KOPT-K1 (cell line): ENCODE results near the gene GALNT2.

Experiments
- H3K27ac ChIP-seq: fragments of 200-600 bp; sonication (generic); 2 replicates; pipeline ENCODE4 v1.5.1; 2016; ENCODE audit warnings: antibody characterized with exemption, mild to moderate bottlenecking, low read depth, low read length; ENCODE audit not compliant: poor library complexity, severe bottlenecking
- H3K36me3 ChIP-seq: fragments of 200-600 bp; sonication (generic); 2 replicates; pipeline ENCODE4 v1.5.1; 2017; ENCODE audit warnings: antibody characterized with exemption, mild to moderate bottlenecking, low read length, moderate library complexity; ENCODE audit not compliant: insufficient read depth
- H3K9me3 ChIP-seq: fragments of 200-600 bp; sonication (generic); 2 replicates; pipeline ENCODE4 v1.5.1; 2017; ENCODE audit warnings: antibody characterized with exemption, low read length, mild to moderate bottlenecking; ENCODE audit not compliant: insufficient read depth, poor library complexity, severe bottlenecking

Gene GALNT2

DNA sequence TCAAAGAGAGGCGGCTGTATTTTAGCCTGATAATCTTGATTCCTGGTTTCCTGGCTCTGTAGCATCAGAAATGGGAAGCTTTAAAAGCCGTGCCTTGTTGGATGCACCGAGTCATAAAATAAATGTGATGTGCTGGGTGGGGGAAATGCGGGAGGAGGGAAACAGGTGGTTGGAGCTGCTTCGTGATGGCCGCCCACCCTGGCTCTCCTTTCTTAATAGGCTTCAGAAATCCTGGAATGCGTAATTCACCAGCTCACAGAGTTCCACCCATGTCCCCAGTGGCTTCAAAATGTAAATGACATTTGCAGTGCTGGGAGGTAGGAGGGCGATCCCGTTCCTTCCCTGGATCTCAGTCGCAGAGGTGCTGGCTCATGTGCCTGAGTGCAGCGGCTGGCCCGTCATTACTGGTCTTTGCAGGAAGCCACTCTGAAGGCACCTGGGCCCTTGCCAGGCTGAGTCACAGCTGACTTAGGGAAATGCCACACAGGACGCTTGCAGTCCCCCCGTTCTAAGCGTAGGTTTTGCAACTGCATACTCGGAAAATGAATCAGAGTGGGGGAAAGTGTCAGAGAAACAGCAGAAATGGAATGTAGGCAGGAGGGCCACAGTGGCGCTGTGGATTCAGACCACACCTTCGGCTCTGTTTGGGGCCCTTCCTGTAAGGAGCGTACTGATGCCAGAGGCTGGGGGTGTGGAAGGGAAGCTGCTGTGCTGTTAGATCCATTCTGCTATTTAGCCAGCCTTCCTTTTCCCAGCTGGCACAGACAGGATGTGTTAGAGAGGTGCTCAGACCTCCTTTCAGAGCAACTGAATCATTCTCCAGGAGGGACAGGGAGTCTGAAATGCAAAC is 37.6 kb downstream of the GALNT2 start:
- peaks cover 36% of the 10 kb centered on the region for H3K36me3 ChIP-seq
- H3K9me3 ChIP-seq, result no peaks in the 10 kb centered on the region
- peak overlapping the region; percentile 77 for H3K27ac ChIP-seq

DNA sequence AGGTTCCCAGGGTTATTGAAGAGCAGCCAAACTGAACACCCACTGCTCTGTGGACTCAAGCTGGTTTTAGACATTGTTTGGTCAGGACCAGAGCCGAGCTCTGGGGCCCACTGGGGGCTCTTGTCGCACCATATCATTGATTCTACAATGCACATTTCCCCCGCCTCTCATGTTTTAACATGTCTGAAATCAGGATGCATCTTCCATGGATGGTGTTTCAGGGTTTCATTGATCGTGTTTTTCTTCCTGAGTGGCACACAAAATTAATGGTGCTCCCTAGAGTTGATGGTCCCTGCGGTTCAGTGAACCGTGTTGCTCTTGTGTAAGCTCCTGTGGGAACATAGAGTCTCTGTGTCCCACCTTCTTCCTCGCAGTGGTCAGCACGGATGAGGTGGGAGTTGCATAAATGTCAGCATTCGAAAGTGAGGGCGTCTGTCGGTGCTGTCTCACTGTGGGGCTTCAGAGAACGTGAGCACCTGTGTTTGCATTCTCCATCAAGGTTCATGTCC is 38.3 kb downstream of the GALNT2 start:
- Histone ChIP-seq H3K36me3 (peaks cover 36% of the 10 kb centered on the region), H3K27ac (peak overlapping the region; percentile 77), H3K9me3 (no peaks in the 10 kb centered on the region)

DNA sequence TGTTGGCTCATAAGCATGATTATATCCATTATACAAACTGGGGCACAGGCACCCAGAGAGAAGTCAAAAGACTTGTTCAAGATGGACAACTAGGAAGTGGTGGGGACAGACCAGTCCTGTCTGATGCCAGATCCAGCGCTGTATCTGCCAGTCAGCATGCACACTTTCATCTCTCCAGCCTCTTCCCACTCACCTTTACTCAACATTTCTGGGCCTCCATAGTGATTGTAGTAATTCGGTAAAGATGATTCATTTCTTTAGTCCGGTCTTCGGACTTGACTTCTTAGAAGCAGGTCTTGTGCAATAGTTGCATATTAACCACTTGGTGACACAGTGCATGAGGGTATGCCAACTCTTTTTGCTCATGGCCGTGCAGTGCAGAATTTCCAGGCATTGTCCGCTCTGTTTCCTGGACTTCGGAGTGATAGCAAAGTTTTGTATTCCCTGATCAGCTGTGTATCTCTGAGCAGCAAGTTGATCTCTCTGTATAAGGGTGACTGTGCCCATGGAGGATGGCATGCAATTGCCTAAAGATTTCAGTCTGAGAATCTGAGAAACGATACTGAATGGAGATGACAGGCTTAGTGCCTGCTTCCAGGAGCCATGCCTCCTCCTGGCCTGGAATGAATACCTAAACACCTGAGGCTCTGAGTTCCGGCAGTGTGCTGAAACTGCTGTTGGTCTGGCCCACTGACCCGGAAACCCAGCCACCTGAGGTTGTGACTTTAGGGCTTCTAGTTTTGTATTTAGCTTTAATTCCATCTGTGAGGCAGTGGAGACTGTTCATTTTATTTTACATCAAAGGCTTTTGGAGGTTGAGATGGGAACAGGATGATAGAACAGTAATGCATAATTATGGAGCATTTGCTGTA is 39.0 kb downstream of the GALNT2 start:
- peak overlapping the region; percentile 77 for H3K27ac ChIP-seq
- H3K36me3 ChIP-seq, result peaks cover 36% of the 10 kb centered on the region
- H3K9me3 ChIP-seq, result no peaks in the 10 kb centered on the region

DNA sequence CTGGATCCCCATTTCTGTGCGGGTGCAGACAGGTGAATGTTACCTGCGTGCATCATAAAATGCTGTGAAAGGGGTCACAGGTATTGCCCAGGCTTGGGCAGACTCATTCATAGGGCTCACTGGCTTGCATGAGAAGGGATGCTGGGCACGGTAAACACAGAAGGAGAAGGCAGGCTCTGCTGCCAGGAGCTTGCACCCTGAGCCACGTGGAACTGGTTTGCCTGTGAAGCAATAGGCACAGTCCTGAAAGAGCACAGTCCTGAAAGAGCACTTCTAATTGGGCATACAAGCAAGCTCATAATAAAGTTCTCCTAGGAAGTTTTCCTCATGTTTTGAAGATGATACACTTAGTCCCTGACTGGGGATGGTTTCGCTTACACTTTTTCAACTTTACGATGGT is 40.9 kb downstream of the GALNT2 start:
- H3K27ac ChIP-seq, result peak overlapping the region; percentile 77

DNA sequence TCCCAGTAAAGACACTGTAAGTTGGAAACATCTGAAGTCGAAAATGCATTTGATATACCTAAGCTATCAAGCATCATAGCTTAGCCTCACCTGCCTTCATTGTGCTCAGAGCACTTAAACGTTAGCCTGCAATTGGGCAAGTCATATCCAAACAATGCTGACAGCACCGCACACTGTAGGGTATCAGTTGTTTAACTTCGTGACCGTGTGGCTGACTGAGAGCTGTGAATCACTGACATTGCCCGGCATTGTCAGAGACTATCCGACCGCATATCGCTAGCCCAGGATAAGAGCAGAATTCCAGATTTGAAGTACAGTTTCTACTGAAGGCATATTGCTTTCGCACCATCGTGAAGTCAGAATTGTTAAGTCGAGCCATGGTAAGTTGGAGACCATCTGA is 41.5 kb downstream of the GALNT2 start:
- H3K9me3 ChIP-seq, result no peaks in the 10 kb centered on the region
- H3K36me3 ChIP-seq, result peaks cover 44% of the 10 kb centered on the region
- H3K27ac ChIP-seq, result peak overlapping the region; percentile 77

More for the DNA sequence above, 40.9 kb downstream of the GALNT2 start:
- H3K36me3 ChIP-seq, result peaks cover 37% of the 10 kb centered on the region
- H3K9me3 ChIP-seq, result no peaks in the 10 kb centered on the region

DNA sequence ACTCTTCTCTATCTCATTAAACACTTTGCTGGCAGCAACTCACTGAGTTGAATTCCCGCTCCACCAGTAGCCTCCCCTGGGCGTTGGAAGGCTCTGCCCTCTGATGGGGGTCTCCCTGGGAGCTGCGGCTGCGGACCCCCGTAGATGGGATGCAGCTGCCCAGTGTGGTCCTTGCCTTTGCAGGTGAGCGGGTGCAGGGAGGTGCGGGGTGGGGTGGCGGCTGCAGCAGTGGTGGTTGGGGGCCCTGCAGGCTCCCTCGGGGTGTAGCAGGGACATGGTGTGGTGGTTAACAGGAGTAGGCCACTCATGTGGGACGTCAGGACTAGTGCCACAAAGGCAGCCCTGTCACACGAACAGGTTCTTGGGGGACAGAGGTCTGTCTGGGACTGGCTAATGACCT is 42.0 kb downstream of the GALNT2 start:
- peak overlapping the region; percentile 77 for H3K27ac ChIP-seq
- H3K36me3 ChIP-seq, result peaks cover 48% of the 10 kb centered on the region
- H3K9me3 ChIP-seq, result no peaks in the 10 kb centered on the region

DNA sequence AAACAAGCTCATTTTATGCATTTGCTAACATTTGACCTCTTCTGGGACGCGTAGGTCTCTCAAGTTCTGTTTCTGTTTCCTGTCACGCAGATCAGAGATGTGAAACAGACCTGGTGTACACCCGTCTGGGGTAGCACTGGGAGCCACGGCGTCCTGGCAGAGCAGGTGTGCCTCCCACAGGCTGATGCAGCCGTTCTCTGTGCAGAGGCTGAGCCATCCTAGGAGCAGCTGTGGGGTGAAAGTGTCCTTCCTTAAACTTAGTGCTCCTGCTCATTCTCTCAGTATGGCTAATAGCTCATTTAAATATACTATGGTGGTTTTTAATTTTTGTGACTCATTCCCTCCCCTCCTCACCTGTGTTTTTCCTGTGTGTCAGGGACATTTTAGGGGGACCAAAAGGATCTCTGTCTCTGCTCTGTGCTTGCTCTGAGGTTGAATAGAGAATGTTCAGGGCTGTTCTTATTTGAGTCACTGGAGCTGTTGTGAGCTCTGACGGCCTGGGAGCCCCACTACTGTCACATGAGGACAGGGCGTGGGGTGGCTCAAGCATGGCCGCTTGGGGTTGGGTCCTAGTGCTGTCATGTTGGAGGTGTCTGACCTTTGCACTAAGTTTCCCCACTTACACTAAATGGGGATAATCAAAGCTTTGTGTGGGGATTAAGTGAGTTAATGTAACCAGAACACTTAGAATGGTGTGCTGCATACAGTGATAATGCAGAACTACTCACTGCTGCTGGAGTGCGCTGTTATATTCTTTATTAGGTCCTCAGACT is 43.0 kb downstream of the GALNT2 start:
- Histone ChIP-seq H3K9me3 (no peaks in the 10 kb centered on the region), H3K27ac (peak overlapping the region; percentile 77), H3K36me3 (peaks cover 58% of the 10 kb centered on the region)

DNA sequence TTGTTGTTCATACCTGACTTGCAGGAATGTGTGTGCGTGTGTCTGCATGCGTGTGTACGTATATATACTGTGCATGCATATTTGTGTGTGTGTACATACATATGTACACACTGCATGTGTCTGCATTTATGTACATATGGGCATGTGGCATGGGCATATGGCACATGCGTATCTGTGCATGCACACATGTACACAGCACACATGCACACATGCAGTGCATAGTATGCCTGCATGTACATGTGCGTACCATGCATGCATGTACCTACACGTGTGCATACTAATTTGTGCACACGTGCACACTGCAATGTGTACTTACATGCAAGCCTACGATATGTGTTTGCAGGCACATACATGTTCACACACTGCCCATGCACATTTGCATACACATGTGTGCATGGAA is 43.9 kb downstream of the GALNT2 start:
- peak overlapping the region; percentile 77 for H3K27ac ChIP-seq
- peaks cover 60% of the 10 kb centered on the region for H3K36me3 ChIP-seq

DNA sequence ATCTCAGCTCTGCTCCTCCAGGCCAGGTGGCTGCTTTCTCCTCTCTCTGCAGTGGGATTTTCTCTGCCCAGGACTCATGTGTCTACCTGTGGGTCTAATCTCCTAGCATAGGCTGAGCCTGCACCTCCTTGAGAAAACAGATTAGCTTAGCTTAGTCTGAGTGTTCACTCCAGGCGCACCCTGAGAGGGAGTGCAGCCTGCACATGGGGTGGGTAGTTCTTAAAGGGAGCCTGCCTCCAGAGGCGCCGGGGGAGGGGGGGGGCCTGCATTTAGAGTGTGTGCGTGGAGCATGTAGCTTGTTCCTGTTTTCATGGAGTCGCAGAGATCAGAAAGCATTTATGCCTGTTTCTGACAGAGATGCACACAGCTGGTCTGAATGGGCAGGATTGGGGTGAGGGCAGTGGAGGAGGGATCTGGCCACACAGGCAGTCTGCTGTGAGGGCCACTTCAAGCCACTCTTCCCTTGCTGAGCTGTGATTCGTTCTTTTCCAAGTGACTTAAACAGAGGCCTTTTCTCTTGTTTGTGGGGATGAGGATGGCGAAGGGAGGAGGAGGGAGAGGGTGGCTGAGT is 45.2 kb downstream of the GALNT2 start:
- peaks cover 63% of the 10 kb centered on the region for H3K36me3 ChIP-seq
- H3K27ac ChIP-seq, result peak overlapping the region; percentile 77
- no peaks in the 10 kb centered on the region for H3K9me3 ChIP-seq

More for the DNA sequence above, 43.9 kb downstream of the GALNT2 start:
- no peaks in the 10 kb centered on the region for H3K9me3 ChIP-seq

DNA sequence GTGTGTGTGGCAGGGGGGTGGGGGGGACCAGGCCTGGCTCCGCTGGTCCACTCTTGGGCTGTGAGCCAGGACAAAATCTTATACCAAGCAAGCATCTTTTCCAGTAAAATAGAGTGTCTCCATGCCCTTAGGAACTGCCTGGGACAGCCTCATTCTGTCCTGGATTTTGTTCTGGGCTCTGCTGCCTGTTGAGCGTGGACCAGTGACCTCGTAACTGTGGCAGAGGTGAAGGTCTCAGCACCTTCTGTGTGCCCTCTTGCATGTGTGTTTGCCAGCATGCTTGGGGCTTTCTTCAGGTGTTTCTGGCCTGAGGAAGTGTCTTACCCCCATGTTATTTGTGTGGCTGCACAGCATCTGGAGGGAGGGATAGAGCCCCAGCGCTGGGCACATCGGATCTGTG is 45.7 kb downstream of the GALNT2 start:
- Histone ChIP-seq H3K36me3 (peaks cover 63% of the 10 kb centered on the region), H3K9me3 (no peaks in the 10 kb centered on the region), H3K27ac (peak overlapping the region; percentile 77)

DNA sequence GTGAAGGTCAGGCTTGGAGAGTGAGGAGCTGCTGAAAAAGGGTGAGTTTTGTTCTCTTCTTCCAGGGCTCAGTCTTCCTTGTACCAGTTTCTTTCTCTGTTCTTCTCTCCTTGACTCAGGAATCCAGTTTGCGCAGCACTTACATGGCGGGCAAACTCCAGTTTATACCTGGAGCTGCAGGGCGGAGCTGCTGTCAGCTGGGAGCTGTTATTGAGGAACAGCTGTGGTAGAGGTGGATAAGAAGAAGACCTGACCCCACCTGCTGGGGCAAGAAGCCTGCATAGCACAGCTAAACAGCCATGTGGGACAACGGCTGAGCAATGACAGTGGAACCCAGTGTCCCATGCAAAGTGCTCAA is 46.2 kb downstream of the GALNT2 start:
- Histone ChIP-seq H3K27ac (peak overlapping the region; percentile 77), H3K36me3 (peaks cover 64% of the 10 kb centered on the region), H3K9me3 (no peaks in the 10 kb centered on the region)

DNA sequence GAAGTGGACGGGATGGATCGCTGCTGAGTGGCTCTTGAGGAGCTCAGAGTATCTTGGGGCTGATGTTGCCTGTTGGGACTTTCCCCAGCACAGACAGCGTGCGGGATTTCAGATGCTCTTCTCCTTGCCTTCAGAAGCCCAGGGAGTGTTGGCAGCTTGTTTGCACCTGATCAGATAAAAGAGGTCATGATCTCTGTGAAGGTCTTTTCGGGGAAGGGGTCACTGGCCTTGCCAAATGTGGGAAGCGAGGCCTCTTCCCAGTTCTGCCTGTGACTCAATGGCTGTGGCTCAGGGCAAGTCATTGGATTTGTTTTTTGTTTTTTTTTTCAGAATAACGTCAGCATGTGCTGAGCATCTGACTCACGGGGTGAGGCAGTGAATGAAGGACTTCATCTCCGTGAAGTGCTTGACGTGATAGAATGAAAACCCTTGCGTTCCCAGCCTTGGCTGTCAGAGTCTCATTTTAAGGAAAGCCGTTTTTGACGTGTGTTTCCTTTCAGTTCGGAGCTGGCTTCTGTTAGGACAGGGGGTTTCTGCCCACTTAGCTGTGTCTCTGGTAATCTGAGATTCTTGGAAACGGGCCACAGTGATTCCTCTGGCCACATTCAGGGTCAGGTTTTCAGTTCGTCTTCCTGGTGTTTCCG is 46.7 kb downstream of the GALNT2 start:
- H3K27ac ChIP-seq, result peak overlapping the region; percentile 77
- H3K9me3 ChIP-seq, result no peaks in the 10 kb centered on the region
- peaks cover 62% of the 10 kb centered on the region for H3K36me3 ChIP-seq

DNA sequence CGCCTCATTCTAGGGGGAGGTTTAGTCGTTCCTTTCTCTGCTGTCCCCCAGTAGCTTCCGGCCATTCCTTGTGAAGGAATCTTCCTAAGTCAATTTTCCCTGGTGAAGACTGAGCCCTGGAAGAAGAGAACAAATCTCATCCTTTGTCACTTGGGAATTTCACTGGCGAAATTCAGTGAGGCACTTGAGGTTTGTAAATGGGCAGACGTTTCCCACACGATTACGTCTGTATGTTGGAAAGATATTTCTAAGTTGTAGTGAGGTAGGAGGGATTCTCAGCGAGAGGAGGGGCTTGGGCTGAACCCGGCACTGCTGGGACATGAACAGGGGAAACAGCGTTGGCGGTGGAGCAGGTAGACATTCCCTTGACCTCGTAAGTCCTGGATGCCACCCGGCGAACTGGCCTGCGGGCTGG is 47.2 kb downstream of the GALNT2 start:
- peaks cover 58% of the 10 kb centered on the region for H3K36me3 ChIP-seq
- peak overlapping the region; percentile 77 for H3K27ac ChIP-seq
- H3K9me3 ChIP-seq, result no peaks in the 10 kb centered on the region

DNA sequence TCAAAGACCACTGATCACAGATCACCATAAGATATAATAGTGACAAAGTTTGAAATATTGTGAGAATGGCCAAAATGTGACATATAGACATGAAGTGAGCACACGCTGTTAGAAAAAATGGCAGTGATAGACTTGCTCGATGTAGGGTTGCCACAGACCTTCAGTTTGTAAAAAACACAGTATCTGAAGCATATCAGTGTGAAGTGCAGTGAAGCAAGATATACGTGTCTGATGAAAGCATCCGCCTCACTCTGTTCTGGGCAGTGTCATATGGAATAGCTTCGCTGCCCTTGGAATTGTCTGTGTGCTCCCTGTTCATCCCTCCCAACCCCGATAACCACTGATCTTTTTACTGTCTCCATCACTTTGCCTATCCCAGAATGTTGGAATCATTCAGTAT is 50.7 kb downstream of the GALNT2 start:
- H3K36me3 ChIP-seq, result peaks cover 81% of the 10 kb centered on the region
- H3K9me3 ChIP-seq, result no peaks in the 10 kb centered on the region

More for the DNA sequence above, 50.7 kb downstream of the GALNT2 start:
- peak overlapping the region; percentile 53 for H3K27ac ChIP-seq
